ENCODE results near the gene CTSO.
"Not testable (repeated sequence)": the region's sequence is repeated elsewhere in the genome, so short reads cannot be mapped to it uniquely, and the experiment has no call there.

Gene CTSO

DNA sequence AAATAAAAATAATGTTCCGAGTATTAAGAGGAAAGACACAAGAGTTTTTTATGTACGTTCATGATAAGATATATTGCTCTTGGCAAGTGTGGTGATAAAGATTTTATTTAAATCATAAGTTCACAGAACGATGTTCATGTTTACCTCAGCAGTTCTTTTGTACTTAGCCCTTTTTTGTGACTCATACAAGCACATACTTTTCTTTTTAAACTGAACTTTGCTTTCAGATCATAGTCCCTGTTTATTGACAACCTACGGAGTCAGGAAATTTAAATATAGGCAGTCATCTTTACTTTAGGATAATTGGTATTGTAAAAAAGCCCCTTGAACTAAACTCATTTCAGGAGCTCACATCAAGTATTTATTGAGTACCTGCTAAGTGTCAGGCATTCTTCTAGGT lies 1.3 kb upstream of the CTSO start:
- DNase-seq (ENCODE audit: low read depth), result no peak

DNA sequence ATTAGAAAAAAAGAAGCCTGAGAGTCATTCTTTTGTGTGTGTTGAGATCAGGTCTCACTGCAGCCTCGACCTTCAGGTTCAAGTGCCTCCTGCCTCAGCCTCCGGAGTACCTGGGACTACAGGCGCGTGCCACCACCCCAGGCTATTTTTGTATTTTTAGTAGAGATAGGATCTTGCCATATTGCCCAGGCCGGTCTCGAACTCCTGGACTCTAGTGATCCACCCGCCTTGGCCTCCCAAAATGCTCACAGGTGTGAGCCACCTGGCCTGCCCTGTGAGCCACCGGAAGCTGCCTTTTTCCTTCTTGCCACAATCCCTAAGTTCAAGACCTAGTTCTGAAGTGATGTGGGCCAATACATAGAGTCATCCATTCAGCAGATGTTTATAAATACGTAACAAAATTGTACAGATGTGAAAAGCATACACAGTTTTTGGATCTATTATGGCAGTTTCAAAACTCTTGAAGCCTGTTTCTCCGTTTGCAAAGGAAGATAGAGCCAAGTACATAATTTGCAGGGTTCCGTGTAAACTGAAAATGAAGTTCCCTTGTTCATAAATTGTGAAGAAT lies 536 bp upstream of the CTSO start:
- DNase-seq (ENCODE audit: low read depth), result no peak

DNA sequence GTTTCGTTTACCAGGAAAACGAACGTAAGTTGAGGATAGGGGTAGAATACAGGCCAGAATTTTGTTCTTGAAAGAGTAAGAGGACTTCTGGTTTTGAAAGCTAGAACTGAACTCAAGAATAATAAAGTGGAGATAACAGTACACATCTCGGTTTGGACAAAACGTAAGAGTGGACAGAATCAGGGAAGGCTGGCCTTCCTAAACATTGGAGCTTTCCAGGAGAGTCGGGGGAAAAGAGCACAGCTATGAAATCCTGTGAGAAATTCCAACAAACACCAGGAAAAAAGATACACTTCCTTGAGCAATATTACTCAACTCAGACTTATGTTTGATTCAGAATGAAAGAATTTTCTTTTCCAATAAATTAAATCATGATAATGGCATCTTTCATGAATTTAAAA lies 1.2 kb downstream of the CTSO start:
- DNase-seq (ENCODE audit: low read depth), result peak; percentile 47

DNA sequence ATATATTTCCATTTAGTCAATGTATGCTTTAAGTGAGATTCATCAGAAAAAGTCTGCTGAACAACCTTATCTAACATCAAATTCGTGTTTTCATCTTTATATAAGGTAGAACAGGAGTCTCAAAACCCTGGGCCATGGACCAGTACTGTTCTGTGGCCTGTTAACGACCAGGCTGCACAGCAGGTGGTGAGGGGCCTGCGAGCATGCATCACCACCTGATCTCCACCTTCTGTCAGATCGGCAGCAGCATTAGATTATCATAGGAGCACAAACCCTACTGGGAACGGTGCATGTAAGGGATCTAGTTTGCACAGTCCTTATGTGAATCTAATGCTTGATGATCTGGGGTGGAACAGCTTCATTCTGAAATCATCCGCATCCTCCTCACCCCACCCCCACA lies 3.2 kb downstream of the CTSO start:
- no peak for DNase-seq (ENCODE audit: low read depth)

- DNase-seq (ENCODE audit: low read depth), result no peak
These were observed 5.1 kb downstream of the CTSO start for GRCh38 chr4:155948541-155948940.

GRCh38 chr4:155946486-155946885 lies 7.2 kb downstream of the CTSO start:
- no peak for DNase-seq (ENCODE audit: low read depth)

DNA sequence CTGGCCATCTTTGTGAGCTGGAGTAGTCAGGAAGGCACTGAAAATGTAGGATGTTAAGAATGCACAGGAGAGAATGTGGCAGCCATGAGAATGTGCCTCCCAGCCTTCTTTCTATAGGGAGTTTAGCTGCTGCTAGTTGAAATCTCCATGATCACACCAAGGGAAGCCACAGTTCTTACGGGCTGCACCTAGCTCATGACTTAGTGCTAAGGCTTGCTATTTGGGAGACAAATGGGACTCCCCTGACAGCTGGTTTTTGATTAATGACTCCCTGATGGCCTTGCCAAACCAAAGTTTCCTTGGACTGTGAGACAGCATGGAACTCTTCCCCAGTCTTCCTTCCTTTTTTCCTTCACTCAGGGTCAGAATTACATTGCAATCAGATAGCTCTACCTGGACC lies 9.2 kb downstream of the CTSO start:
- DNase-seq (ENCODE audit: low read depth), result no peak

DNA sequence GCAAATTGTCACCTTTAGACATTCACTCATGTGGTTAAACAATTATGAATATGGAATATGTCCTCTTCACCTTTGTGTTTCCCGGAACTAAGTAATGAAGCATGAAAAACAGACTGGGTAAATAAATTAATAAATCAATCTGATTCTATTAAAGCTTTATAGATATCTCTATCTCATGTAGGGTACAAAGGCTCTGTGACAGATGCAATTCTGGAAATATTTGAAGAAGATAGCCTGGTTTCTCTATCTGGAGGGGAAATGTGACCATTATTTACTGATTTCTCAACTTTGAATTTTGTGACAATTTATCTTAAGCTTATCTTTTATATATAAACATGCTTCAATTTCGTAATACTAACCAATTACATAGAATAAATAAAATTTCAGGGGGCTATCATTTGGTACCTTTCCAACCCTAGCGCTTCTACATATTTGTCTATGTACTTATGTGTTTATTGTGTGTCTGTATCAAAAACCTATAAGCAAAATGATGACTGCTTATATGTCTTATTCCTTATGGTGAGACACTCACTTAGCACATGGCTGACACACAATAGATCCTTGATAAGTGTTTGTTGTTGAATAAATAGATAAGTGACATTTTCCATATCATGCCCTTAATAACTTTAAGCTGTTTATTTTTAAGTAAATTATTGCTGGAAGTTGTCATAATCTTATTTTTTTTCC lies 9.9 kb downstream of the CTSO start:
- DNase-seq (ENCODE audit: low read depth), result no peak

DNA sequence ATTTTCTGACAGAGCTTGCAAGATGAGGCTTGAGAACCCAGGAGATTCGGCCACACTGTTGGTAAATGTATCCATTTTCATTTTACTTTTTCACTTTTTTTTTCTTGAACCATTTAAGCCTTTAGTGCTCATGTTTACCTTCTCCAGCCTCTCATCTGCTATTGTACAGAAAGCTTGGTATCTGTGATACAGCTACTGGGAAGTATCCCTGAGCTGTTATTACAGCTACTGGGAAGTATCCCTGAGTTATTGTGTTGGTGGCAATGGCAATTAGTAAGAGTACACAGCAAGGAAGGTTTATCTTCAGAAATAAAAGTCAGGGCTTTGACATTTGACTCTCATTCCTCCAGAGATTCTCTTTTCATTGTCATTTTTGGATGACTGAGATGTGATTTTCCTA lies 11.8 kb downstream of the CTSO start:
- no peak for DNase-seq (ENCODE audit: low read depth)

- DNase-seq (ENCODE audit: low read depth), result no peak
These were observed 12.4 kb downstream of the CTSO start for GRCh38 chr4:155941085-155941790.

- DNase-seq (ENCODE audit: low read depth), result no peak
These were observed 18.2 kb downstream of the CTSO start for GRCh38 chr4:155935389-155935986.

DNA sequence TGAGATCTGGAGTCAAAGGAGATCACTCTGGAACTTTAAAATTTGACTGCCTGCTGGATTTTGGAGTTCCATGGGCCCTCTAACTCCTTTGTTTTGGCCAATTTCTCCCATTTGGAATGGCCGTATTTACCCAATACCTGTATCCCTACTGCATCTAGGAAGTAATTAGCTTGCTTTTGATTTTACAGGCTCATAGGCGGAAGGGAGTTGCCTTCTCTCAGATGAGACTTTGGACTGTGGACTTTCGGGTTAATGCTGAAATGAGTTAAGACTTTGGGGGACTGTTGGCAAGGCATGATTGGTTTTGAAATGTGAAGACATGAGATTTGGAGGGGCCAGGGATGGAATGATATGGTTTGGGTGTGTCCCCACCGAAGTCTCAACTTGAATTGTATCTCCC lies 19.0 kb downstream of the CTSO start:
- DNase-seq (ENCODE audit: low read depth), result not testable (repeated sequence)

DNA sequence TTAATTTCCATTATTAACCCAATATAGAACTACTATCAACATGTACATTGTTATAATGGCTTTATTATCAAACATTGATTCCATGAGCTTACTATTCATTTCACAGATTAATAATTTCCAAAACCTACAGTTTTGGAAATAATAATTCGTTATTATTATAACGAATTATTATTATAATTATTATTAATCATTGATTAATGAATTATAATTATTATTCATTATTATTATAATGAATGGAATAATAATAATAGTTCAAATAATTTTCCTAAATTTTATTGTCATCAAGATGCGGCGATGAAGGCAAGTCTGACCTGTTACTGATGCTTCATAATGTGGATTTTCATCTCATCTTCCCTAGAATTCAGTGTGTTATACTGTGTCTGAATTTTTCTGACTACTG lies 22.0 kb downstream of the CTSO start:
- DNase-seq (ENCODE audit: low read depth), result no peak

GRCh38 chr4:155930330-155930729 lies 23.3 kb downstream of the CTSO start:
- DNase-seq (ENCODE audit: low read depth), result no peak

GRCh38 chr4:155929833-155930232 lies 23.8 kb downstream of the CTSO start:
- no peak for DNase-seq (ENCODE audit: low read depth)

DNA sequence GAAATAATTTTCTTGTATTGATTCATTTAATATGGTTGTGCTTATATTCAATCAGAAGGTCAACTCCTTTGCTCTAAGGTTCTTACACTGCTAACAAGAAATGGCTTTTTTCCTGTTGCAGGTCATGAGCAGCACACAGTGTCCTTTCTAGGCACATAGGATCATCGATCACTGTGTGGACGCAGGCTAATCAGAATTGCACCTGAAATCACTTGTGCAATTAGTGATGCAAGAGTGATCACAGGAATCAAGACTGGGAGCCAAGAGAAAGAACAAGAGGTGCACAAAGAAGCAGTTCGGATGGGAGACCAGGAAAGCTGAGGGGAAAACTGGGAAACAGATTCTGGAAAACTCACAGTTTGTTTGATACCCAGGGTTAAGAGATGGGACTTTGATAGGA lies 29.0 kb downstream of the CTSO start:
- no peak for DNase-seq (ENCODE audit: low read depth)

DNA sequence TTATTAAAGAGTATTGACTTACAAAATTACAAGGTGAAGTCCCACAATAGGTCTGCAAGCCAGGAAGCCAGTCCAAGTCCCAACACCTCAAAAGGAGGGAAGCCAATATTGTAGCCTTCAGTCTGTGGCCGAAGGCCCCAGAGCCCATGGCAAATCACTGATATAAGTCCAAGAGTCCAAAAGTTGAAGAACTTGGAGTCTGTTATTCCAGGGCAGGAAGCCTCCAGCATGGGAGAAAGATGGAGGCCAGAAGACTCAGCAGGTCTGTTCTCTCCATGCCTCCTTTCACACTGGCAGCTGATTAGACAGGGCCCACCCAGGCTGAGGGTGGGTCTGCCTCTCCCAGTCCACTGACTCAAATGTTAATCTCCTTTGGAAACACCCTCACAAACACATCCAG lies 32.1 kb downstream of the CTSO start:
- DNase-seq (ENCODE audit: low read depth), result no peak

- DNase-seq (ENCODE audit: low read depth), result no peak
These were observed 38.9 kb downstream of the CTSO start for GRCh38 chr4:155914782-155915181.

DNA sequence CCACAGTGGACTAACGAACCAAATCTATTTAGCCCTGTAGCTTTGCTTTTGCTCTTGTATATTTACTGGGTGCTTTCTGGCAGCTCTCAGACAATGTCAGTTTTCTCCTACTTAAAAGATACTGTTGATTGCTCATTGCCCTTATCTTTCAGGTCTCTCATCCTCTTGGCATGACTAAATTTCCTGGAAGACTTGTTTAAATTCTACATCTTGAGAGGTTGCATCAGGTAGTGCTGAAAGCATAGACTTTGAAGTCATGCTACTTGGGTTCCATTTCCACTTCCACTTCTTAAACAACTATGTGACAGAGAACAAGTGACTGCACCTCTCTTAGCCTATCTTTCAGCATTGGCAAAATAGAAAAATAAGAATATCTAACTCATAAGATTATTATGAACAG lies 41.8 kb downstream of the CTSO start:
- DNase-seq (ENCODE audit: low read depth), result no peak

- DNase-seq (ENCODE audit: low read depth), result no peak
These were observed 43.9 kb downstream of the CTSO start for GRCh38 chr4:155909615-155910226.

DNA sequence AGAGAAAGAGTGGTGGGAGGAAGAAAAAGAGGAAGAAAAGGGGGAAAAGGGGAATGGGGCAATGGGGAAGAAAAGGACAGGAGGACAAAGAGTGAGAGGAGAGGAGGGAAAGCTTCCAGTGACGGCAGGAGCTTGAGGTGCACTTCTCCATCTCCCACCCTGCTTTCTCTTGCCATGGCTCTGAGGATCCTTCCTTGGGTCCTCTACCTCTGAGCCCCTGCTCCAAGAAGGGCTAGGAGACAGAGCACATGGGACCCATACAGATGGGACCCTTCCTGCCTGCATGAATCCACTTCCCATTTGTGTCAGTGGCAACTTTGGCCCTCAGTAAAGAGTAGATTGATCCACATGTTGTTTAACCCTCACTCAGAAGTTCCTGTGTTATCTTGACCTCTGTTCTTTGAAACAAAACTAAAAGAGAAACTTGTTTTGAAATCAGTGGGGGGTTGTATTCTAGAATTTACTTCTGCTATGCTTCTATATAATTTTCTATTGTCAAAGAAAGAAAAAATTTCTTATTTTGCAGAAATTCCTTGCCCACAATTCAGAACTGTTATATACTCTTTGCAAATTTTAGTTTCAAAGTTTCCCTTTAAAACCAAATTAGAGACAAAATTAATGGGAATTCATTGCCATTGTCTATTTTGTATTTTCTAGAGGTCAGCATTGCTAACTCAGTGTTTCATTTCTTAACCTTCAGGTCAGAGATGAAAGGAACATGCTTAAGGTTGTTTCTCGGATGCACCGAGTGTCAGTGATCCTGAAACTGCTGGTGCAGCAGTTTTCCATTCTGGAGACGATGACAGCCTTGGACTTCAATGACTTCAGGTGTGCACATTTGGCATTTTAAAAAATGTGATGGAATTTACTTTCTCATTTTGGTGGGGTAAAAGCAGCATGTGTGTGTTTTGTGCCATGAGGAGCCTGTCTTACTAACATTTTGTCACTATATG lies 45.2 kb downstream of the CTSO start:
- no peak for DNase-seq (ENCODE audit: low read depth)

GRCh38 chr4:155907556-155907955 lies 46.1 kb downstream of the CTSO start:
- no peak for DNase-seq (ENCODE audit: low read depth)

All from ELR (cell line).